ENCODE results near the gene CNTROB.

The CNTROB gene

GRCh38 chr17:7967751-7968150 is 35.7 kb downstream of the CNTROB start:
- DNase-seq (ENCODE audit: low spot score): no peak
- no peak for TF ChIP-seq CTCF (IDR thresholded peaks at IDR 0.05; ENCODE audit: borderline replicate concordance, control extremely low read depth, extremely low read depth, insufficient read depth, missing control alignments)
- in situ Hi-C loops (cut with MboI; ENCODE audit: low sequenced_read_pairs, unreplicated experiment): no loop called here

GRCh38 chr17:7969433-7969832 is 37.4 kb downstream of the CNTROB start:
- no peak for TF ChIP-seq CTCF (IDR thresholded peaks at IDR 0.05; ENCODE audit: borderline replicate concordance, control extremely low read depth, extremely low read depth, insufficient read depth, missing control alignments)
- no peak for DNase-seq (ENCODE audit: low spot score)
- in situ Hi-C loops (cut with MboI; ENCODE audit: low sequenced_read_pairs, unreplicated experiment): no loop called here

- in situ Hi-C loops (cut with MboI; ENCODE audit: low sequenced_read_pairs, unreplicated experiment): no loop called here
- TF ChIP-seq CTCF (IDR thresholded peaks at IDR 0.05; ENCODE audit: borderline replicate concordance, control extremely low read depth, extremely low read depth, insufficient read depth, missing control alignments): no peak
These were observed 39.6 kb downstream of the CNTROB start for GRCh38 chr17:7971651-7972050.

GRCh38 chr17:7972131-7972785 is 40.3 kb downstream of the CNTROB start:
- in situ Hi-C loops (cut with MboI; ENCODE audit: low sequenced_read_pairs, unreplicated experiment): no loop called here
- no peak for DNase-seq (ENCODE audit: low spot score)
- no peak for TF ChIP-seq CTCF (IDR thresholded peaks at IDR 0.05; ENCODE audit: borderline replicate concordance, control extremely low read depth, extremely low read depth, insufficient read depth, missing control alignments)

More at GRCh38 chr17:7971651-7972050, 39.6 kb downstream of the CNTROB start:
- DNase-seq (ENCODE audit: low spot score): no peak

GRCh38 chr17:7974638-7975131 is 42.7 kb downstream of the CNTROB start:
- in situ Hi-C loops (cut with MboI; ENCODE audit: low sequenced_read_pairs, unreplicated experiment): no loop called here
- no peak for DNase-seq (ENCODE audit: low spot score)
- TF ChIP-seq CTCF (IDR thresholded peaks at IDR 0.05; ENCODE audit: borderline replicate concordance, control extremely low read depth, extremely low read depth, insufficient read depth, missing control alignments): no peak

GRCh38 chr17:7977039-7977438 is 45.0 kb downstream of the CNTROB start:
- DNase-seq (ENCODE audit: low spot score): no peak
- in situ Hi-C loops (cut with MboI; ENCODE audit: low sequenced_read_pairs, unreplicated experiment): no loop called here
- no peak for TF ChIP-seq CTCF (IDR thresholded peaks at IDR 0.05; ENCODE audit: borderline replicate concordance, control extremely low read depth, extremely low read depth, insufficient read depth, missing control alignments)
